Measurements from ENCODE around the gene RABGAP1L. TPM values are rescaled to one million over a fixed set of nuclear protein-coding genes. Genes with fewer than 3 reads are reported as not detected.

The RABGAP1L gene
- total RNA-seq, 1 donor from 2014 or later: 83.9 TPM

GRCh38 chr1:174352883-174353608 lies 193.7 kb downstream of the RABGAP1L start:
- Histone ChIP-seq H3K27ac (no peak overlapping the region), H3K27me3 (ENCODE audit: low read depth) (no peaks in the 10 kb centered on the region), H3K9me3 (no peaks in the 10 kb centered on the region), H3K36me3 (no peaks in the 10 kb centered on the region), H3K4me3 (no peak overlapping the region), H3K4me1 (no peaks in the 10 kb centered on the region)
- no peak for TF ChIP-seq CTCF (IDR thresholded peaks at IDR 0.05)
- intact Hi-C loops (cut with DNase I): no loop called here
- no peak for DNase-seq
- no peak for ATAC-seq

- ATAC-seq (no peak), DNase-seq (no peak)
- H3K9me3 ChIP-seq: peaks cover 3% of the 10 kb centered on the region
- no peak overlapping the region for H3K4me3 ChIP-seq
- H3K27me3 ChIP-seq (ENCODE audit: low read depth): no peaks in the 10 kb centered on the region
- H3K27ac ChIP-seq: no peak overlapping the region
- no peaks in the 10 kb centered on the region for H3K4me1 ChIP-seq
- intact Hi-C loops (cut with DNase I): no loop called here
- no peaks in the 10 kb centered on the region for H3K36me3 ChIP-seq
- no peak for TF ChIP-seq CTCF (IDR thresholded peaks at IDR 0.05)
Observed at GRCh38 chr1:174358344-174358743, 199.0 kb downstream of the RABGAP1L start.

GRCh38 chr1:174358786-174359453 lies 199.6 kb downstream of the RABGAP1L start:
- no peak for TF ChIP-seq CTCF (IDR thresholded peaks at IDR 0.05)
- intact Hi-C loops (cut with DNase I): no loop called here
- H3K4me3 ChIP-seq: no peak overlapping the region
- ATAC-seq: no peak
- DNase-seq: no peak
- H3K9me3 ChIP-seq: peaks cover 3% of the 10 kb centered on the region
- H3K4me1 ChIP-seq: no peaks in the 10 kb centered on the region
- no peak overlapping the region for H3K27ac ChIP-seq
- no peaks in the 10 kb centered on the region for H3K27me3 ChIP-seq (ENCODE audit: low read depth)
- H3K36me3 ChIP-seq: no peaks in the 10 kb centered on the region

- intact Hi-C loops (cut with DNase I): no loop called here
- no peak for TF ChIP-seq CTCF (IDR thresholded peaks at IDR 0.05)
- Histone ChIP-seq H3K4me1 (no peaks in the 10 kb centered on the region), H3K9me3 (peaks cover 3% of the 10 kb centered on the region), H3K27ac (no peak overlapping the region), H3K36me3 (no peaks in the 10 kb centered on the region), H3K27me3 (ENCODE audit: low read depth) (no peaks in the 10 kb centered on the region), H3K4me3 (no peak overlapping the region)
- DNase-seq: no peak
- ATAC-seq: no peak
Observed at GRCh38 chr1:174359454-174359805, 200.1 kb downstream of the RABGAP1L start.

GRCh38 chr1:174364996-174365736 lies 205.8 kb downstream of the RABGAP1L start:
- ATAC-seq: no peak
- peaks cover 3% of the 10 kb centered on the region for H3K9me3 ChIP-seq

More at GRCh38 chr1:174364996-174365736, 205.8 kb downstream of the RABGAP1L start:
- no peak for DNase-seq
- Histone ChIP-seq H3K4me3 (no peak overlapping the region), H3K27me3 (ENCODE audit: low read depth) (no peaks in the 10 kb centered on the region), H3K27ac (no peak overlapping the region), H3K36me3 (no peaks in the 10 kb centered on the region), H3K4me1 (no peaks in the 10 kb centered on the region)
- TF ChIP-seq CTCF (IDR thresholded peaks at IDR 0.05): no peak
- intact Hi-C loops (cut with DNase I): no loop called here
